Subcutaneous adipose tissue (tissue), 4 donors: ENCODE measurements around the gene TTLL11. TPM values are rescaled to one million over a fixed set of nuclear protein-coding genes. Genes with fewer than 3 reads are reported as not detected.

Experiments
- total RNA-seq, 4 donors: library from RNA; depleted of rRNA; stranded (reverse); fragments of >200 nt; gene quantifications; one replicate each; pipeline ENCODE4 v1.1.0, GENCODE V29; 2016
- TF ChIP-seq, protein P1 (sequence below): fragments of 450-650 bp; IDR thresholded peaks from one replicate; pipeline ENCODE4 v1.5.1; 2016; ENCODE audit warnings: low read depth, mild to moderate bottlenecking, control low read depth, antibody characterized with exemption, moderate library complexity

TTLL11 gene
- total RNA-seq, 4 donors from 2014 or later = 4.4 to 8.7 (median 6.4) TPM

- TF ChIP-seq, protein P1, sequence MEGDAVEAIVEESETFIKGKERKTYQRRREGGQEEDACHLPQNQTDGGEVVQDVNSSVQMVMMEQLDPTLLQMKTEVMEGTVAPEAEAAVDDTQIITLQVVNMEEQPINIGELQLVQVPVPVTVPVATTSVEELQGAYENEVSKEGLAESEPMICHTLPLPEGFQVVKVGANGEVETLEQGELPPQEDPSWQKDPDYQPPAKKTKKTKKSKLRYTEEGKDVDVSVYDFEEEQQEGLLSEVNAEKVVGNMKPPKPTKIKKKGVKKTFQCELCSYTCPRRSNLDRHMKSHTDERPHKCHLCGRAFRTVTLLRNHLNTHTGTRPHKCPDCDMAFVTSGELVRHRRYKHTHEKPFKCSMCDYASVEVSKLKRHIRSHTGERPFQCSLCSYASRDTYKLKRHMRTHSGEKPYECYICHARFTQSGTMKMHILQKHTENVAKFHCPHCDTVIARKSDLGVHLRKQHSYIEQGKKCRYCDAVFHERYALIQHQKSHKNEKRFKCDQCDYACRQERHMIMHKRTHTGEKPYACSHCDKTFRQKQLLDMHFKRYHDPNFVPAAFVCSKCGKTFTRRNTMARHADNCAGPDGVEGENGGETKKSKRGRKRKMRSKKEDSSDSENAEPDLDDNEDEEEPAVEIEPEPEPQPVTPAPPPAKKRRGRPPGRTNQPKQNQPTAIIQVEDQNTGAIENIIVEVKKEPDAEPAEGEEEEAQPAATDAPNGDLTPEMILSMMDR = no peak
These were observed 1.2 kb downstream of the TTLL11 start for GRCh38 chr9:122091682-122092592.

DNA sequence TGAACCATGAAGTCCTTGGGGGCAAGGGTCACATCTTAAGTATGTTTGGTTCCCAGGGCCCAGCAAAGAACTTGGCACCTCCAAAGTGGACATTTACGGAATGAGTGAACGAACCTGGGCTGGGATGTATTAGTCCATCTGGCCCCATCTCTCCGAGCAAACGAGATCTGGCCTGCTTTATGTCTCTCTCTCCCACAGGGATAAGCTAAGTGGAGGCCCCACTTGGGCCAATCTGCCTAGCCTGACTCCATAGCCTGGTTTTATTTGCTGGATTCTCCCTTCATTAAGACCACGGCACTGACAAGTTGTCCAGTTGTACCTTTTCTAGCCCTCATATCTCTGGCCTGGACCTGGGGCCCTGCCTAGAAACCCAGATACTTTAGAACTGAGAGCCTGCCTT lies 2.1 kb downstream of the TTLL11 start:
- TF ChIP-seq, protein P1 = no peak

GRCh38 chr9:122090287-122090883 lies 2.7 kb downstream of the TTLL11 start:
- TF ChIP-seq, protein P1 = no peak

- TF ChIP-seq, protein P1 = no peak
These were observed 4.0 kb downstream of the TTLL11 start for GRCh38 chr9:122088880-122089706.

DNA sequence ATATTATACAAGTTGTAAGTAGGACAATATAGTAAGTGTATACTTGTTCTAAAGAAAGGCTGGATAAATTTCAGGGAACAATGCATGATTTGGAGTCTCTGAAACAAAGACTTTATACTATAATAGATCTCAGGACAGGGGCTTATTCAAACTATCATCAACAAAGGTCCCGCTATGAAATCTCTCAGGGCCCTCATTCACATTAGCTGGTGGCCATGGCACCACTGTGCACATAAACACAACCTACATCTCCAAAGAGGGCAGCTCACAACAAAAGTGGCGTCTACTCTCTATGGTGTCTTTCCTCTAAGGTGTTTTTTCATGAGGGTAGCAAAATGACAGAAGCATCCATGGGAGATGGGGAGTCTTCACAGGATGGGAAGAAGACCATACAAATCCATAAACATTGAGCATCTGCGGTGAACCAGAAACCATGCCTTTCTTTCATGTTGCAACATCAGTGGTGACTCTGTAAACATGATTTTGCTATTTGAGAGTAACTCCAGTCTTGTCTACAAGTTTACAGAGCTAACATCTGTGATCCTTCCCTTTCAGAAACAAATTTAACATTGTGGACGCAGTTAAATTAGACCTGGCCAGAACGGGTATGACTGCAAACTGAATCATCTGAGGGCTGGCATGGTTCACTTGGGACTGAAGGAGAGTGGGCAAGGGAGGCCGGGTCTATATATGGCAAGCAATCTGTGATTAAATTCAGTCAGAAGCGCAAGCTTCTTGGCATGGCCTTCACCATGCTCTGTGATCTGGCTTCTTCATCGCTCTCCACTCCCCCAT lies 5.5 kb downstream of the TTLL11 start:
- TF ChIP-seq, protein P1 = no peak

DNA sequence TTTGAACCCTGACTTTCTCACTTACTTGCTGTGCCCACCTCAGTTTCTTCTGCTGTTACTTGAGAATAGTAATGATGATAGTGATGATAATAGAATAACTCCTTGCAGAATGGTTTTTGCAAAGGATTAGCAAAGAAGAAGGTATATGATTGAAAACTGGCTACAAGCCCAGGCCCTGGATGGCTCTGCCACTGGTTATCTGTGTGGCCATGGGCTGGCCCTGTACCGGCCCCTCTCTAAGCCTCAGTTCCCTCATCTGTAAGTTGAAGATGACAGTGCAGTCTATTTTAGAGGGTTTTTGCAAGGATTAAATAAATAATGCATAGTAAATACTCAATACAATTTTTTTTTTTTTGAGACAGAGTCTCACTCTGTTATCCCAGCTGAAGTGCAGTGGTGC lies 6.2 kb downstream of the TTLL11 start:
- TF ChIP-seq, protein P1 = no peak
